ENCODE data around the gene BGN.
A peak's percentile ranks its signal among the peaks of the same experiment; 100 is the strongest.

BGN gene

GRCh38 chrX:153462291-153462690, 32.5 kb upstream of the BGN start:
- DNase-seq: no peak

- no peak for DNase-seq
These were observed 31.7 kb upstream of the BGN start for GRCh38 chrX:153463031-153463430.

- no peak for DNase-seq
These were observed 31.2 kb upstream of the BGN start for GRCh38 chrX:153463556-153463955.

GRCh38 chrX:153464116-153464515, 30.7 kb upstream of the BGN start:
- no peak for DNase-seq

- no peak for DNase-seq
These were observed 28.9 kb upstream of the BGN start for GRCh38 chrX:153465691-153466380.

- peak; percentile 31 for DNase-seq
These were observed 26.7 kb upstream of the BGN start for GRCh38 chrX:153468008-153468580.

- no peak for DNase-seq
These were observed 24.9 kb upstream of the BGN start for GRCh38 chrX:153469811-153470410.

- DNase-seq: peak; percentile 90
These were observed 24.1 kb upstream of the BGN start, which contains the start of gene HAUS7 for GRCh38 chrX:153470411-153471363. HAUS7 (minus strand) TSS chrX:153470576; CDS start chrX:153470557, 19 bp downstream.

GRCh38 chrX:153471663-153472280, 23.0 kb upstream of the BGN start:
- peak; percentile 82 for DNase-seq

GRCh38 chrX:153473126-153473525, 21.7 kb upstream of the BGN start:
- DNase-seq: no peak

GRCh38 chrX:153474266-153474665, 20.5 kb upstream of the BGN start:
- no peak for DNase-seq

GRCh38 chrX:153474718-153475117, 20.1 kb upstream of the BGN start:
- peak; percentile 82 for DNase-seq

- peak; percentile 54 for DNase-seq
These were observed 19.5 kb upstream of the BGN start for GRCh38 chrX:153475271-153475670.

GRCh38 chrX:153475751-153476281, 19.0 kb upstream of the BGN start:
- no peak for DNase-seq

- peak; percentile 91 for DNase-seq
These were observed 18.0 kb upstream of the BGN start for GRCh38 chrX:153476666-153477363.

- DNase-seq: no peak
These were observed 17.4 kb upstream of the BGN start for GRCh38 chrX:153477364-153477857.

GRCh38 chrX:153477901-153478300, 16.9 kb upstream of the BGN start:
- peak; percentile 69 for DNase-seq

GRCh38 chrX:153478746-153479145, 16.0 kb upstream of the BGN start:
- no peak for DNase-seq

GRCh38 chrX:153481043-153481442, 13.7 kb upstream of the BGN start:
- DNase-seq: no peak

- DNase-seq: no peak
These were observed 12.3 kb upstream of the BGN start for GRCh38 chrX:153482376-153483015.

Data from fibroblast of upper back skin (primary cell).